ENCODE data around the gene AGAP1.

- no peak for TF ChIP-seq EP300 (IDR thresholded peaks at IDR 0.05)
- no peak for TF ChIP-seq POLR2A (IDR thresholded peaks at IDR 0.05; ENCODE audit: low read length)
- TF ChIP-seq CTCF (IDR thresholded peaks at IDR 0.05) = no peak
- no peak for TF ChIP-seq E2F6 (IDR thresholded peaks at IDR 0.05; ENCODE audit: borderline replicate concordance, low read depth)
- no peak for TF ChIP-seq CHD2 (IDR thresholded peaks at IDR 0.05; ENCODE audit: low read length, partially characterized antibody)
- TF ChIP-seq POLR2AphosphoS2 (conservative IDR thresholded peaks at IDR 0.05; ENCODE audit: low read length) = no peak
- TF ChIP-seq SMC3 (IDR thresholded peaks at IDR 0.05) = no peak
- no peak for TF ChIP-seq REST (IDR thresholded peaks at IDR 0.05)
- TF ChIP-seq RAD21 (conservative IDR thresholded peaks at IDR 0.05 in 1 of 2, IDR thresholded peaks at IDR 0.05 in 1 of 2) = no peak
- no peak for TF ChIP-seq USF2 (IDR thresholded peaks at IDR 0.05)
- no peak for TF ChIP-seq NR3C1 (IDR thresholded peaks at IDR 0.05)
- no peak for TF ChIP-seq JUN (IDR thresholded peaks at IDR 0.05)
These were observed 441.1 kb downstream of the AGAP1 start for GRCh38 chr2:235934774-235935484.

Data from A549 (cell line).